Stimulated activated CD4-positive, alpha-beta T cell treated with anti-CD3 and anti-CD28 coated beads, Interleukin-4, amount 100 ng/mL, for 4 hours (primary cell): ENCODE measurements around the gene ABCC10.
"Not testable (repeated sequence)": the region's sequence is repeated elsewhere in the genome, so short reads cannot be mapped to it uniquely, and the experiment has no call there.

ENCODE experiments used
- DNase-seq, 2 experiments: peaks; one replicate each; pipeline ENCODE4 v3.0.0-alpha.2; 2020

The ABCC10 gene

DNA sequence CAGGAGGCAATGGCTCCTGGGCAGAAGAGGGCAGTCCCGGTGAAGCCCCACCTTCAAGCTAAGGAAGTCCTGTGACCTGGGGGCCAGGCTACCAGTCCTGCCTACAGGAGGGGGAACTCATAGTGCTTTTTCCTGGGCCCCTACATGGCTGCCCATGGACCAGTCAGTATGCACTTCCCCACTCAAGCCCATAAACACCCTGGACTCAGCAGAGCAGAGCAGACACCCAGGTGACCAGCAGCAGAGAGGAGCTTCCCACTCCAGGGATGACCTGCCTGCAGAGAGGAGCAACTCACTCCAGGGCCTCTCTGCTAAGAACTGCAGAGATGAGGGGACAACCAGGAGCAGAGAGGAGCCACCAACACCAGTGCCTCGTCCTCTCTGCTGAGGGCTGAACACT, 14.3 kb upstream of the ABCC10 start:
- no peak for DNase-seq

DNA sequence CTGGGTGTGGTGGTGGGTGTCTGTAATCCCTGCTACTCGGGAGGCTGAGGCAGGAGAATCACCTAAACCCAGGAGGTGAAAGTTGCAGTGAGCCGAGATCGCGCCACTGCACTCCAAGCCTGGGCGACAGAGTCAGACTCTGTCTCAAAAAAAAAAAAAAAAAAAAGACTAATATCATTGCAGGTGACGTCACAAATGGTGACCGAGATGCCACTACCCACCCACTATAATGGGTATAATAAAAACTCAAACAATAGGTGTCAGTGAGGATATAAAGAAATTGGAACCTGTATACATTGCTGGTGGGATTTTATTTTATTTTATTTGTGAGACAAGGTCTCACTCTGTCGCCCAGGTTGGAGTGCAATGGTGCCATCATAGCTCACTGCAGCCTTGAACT, 12.1 kb upstream of the ABCC10 start:
- DNase-seq: not testable (repeated sequence)

DNA sequence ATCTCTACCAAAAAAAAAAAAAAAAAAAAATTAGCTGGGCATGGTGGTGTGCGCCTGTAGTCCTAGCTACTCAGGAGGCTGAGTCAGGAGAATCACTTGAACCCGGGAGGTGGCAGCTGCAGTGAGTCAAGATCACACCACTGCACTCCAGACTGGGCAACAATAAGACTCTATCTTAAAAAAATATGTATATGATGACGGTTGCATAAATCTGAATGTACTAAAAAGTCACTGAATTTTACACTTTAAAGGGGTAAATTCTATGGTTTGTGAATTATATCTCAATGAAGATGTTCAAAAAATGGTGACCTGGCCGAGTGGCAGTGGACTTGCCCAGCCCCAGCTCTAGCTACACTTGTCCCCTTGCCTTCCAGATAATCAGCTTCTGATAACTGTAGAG, 10.4 kb upstream of the ABCC10 start:
- no peak for DNase-seq

DNA sequence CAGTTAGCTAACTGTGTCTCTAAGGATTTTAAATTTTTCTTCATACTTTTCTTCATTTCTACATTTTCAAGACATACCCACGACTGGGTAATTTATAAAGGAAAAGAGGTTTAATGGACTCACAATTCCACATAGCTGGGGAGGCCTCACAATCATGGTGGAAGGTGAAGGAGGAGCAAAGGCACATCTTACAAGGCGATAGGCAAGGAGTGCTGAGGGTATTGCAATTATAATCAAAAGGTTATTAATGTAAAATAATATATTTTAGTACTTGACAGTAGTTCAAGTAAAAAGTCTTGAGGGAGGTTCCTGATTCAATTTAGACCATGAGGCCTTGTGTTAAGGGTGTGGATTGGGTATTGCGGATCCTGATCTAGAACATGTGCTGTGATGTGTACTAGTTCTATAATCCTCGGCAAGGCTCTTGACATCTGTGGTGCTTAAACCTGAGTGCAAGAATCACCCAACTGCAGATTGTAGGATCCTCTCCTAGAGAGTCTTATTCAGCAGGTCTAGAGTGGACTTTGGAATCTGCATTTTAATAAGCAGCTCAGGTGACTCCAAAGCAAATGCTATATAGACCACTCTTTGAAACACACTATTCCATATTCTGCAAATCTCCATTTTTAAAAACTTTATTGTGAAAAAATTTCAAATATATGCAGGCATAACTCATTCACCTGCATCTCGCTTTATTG, 7.2 kb upstream of the ABCC10 start:
- no peak for DNase-seq

DNA sequence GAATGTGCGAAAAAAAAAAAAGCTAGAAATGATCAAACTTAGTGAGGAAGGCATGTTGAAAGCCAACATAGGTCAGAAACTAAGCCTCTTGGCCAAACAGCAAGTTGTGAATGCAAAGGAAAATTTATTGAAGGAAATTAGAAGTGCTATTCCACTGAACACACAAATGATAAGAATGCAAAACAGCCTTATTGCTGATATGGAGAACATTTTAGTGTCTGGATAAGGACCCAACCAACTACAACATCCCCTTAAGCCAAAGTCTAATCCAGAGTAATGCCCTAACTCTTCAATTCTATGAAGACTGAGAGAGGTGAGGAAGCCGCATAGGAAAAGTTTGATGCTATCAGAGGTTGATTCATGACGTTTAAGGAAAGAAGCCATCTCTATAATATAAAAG, 5.5 kb upstream of the ABCC10 start:
- DNase-seq: no peak

DNA sequence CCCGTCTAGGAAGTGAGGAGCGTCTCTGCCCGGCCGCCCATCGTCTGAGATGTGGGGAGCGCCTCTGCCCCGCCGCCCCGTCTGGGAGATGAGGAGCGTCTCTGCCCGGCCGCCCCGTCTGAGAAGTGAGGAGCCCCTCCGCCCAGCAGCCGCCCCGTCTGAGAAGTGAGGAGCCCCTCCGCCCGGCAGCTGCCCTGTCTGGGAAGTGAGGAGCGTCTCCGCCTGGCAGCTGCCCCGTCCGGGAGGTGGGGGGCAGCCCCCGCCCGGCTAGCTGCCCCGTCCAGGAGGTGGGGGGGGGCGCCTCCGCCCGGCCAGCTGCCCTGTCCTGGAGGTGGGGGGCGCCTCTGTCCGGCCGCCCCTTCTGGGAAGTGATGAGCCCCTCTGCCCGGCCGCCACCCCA, 2.3 kb upstream of the ABCC10 start:
- not testable (repeated sequence) for DNase-seq

DNA sequence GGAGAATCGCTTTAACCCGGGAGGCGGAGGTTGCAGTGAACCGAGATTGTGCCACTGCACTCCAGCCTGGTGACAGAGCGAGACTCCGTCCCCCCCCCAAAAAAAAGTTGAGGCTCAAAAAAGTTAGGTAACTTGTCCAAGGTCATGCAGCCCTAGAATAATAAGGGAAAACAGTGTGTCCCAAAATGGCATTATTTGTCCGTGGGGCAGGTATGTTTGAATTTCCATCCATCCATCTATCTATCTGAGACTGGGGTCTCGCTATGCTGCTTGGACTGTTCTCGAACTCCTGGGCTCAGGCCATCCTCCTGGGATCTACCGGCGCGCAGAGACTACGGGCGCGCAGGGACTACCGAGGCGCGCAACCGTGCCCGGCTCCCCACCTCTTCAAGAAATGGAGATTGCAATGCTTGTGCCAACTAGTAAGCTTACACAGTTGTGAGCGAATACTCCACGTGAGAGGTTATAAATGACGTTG, 374 bp upstream of the ABCC10 start:
- no peak for DNase-seq

DNA sequence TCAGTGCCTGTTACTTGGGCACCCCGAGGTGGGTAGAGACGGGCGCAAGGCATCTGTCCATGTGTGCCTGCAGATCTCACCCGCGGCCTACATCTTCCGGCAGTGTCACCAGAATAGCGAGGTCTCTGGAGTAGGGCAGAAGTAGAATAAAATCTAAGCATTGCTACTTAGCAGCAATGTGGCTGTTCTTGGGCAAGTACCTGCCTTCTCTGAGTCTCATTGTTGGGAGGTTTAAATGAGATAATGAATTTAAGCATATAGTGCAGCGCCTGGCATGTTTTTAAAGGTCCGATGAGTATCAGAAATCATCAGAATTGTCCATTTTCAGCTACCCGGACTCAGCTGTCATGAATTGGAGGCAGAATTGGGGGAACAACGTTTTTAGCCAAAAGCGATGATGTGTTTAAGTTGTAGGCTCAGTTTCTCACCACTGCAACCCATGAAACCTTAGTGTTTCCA, 800 bp downstream of the ABCC10 start:
- DNase-seq: no peak

DNA sequence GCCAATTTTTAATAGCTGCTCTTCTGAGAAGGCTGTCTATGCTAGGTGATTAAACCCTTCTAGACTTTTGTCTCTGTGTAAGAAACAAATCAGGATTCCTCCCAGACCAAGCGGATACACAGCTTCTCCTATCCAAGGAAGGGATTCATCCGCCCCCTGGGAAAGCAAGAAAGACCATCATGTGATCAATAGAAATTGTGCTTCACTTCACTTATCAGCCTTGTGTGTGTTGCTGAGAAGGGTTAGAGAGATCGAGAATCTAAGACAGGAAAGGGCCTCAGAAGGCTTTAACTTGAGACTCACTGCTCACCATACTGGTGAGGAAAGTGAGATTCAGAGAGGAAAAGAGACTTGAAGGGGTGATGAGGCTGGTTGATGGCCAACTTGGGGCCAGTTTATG, 1.5 kb downstream of the ABCC10 start:
- no peak for DNase-seq

DNA sequence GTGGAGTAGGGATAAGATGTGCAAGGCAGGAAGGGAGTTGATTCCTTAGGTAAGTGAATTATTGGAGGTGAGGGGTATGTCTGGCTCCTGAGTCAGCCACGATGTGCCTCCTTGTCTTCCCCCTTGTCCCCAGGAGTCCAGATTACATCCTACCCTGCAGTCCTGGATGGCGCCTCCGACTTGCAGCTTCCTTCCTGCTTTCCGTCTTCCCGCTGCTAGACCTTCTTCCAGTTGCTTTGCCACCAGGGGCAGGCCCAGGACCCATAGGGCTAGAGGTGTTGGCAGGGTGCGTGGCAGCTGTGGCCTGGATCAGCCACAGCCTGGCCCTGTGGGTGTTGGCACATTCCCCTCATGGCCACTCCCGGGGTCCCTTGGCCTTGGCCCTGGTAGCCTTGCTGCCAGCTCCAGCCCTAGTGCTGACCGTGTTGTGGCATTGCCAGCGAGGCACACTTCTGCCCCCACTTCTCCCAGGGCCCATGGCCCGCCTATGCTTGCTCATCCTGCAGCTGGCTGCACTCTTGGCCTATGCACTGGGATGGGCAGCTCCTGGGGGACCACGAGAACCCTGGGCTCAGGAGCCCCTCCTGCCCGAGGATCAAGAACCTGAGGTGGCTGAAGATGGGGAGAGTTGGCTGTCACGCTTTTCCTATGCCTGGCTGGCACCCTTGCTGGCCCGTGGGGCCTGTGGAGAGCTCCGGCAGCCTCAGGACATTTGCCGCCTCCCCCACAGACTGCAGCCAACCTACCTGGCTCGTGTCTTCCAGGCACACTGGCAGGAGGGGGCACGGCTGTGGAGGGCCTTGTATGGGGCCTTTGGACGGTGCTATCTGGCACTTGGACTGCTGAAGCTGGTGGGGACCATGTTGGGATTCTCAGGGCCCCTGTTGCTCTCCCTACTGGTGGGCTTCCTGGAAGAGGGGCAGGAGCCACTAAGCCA, 4.9 kb downstream of the ABCC10 start:
- no peak for DNase-seq

DNA sequence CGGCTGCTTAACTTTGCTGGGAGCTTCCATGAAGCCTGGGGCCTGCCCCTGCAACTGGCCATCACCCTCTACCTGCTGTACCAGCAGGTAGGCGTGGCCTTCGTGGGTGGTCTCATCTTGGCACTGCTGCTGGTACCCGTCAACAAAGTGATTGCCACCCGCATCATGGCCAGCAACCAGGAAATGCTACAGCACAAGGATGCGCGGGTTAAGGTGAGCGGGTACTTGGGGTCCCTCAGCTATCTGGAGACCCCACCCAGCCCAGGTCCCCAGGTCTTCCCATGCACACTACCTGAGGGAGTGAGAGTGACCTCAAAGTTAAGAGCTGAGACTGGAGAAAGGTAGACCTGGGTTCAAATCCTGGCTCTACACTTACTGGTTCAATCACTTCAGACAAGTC, 5.8 kb downstream of the ABCC10 start:
- DNase-seq: no peak

DNA sequence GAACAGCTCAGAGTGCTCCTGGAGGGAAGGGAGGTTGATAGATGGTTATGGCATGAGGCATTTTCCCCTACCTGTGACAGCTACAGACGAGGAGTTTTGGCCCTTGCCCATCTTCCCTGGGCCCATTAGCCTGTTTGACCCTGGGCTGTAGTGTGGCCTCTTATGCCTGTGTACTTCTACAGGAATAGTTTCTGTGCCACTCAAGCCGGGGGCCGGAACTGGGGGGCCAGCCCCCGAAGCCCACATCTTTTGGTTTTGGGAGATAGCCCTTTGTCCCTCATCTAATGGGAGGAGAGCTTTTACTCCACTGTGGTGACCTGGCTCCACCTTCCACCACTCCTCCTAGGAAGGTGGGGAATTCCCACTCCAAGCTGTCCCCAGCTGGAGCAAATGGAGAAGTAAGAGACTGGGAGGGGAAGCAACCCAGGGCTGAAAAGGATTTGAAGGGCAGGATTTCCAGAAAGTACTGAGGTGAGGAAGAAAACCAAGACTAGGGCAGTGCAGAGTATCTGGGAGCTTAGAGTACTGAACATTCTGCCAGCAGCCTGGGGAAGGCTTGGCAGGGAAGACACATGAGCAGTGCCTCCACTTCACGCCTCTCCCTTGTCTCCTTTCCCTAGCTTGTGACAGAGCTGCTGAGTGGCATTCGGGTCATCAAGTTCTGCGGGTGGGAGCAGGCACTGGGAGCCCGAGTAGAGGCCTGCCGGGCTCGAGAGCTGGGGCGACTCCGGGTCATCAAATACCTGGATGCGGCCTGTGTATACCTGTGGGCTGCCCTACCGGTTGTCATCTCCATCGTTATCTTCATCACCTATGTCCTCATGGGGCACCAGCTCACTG, 6.9 kb downstream of the ABCC10 start:
- DNase-seq: no peak

DNA sequence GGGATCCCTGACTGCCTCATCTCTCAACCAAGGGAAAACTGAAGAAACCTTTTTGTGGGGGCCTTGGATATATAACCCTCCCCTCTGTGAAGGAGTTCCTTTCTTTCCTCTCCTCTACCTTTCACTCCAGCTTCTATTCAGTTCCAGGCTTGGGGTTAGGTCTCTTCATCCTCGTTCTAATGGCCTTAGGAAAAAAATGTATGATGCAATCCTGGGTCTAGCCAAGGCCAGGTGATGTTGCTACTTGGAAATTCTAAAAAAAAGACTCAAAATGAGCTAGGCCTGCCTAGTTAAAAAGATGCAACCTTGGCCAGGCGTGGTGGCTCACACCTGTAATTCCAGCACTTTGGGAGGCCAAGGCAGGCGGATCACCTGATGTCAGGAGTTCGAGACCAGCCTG, 7.6 kb downstream of the ABCC10 start:
- DNase-seq: no peak

DNA sequence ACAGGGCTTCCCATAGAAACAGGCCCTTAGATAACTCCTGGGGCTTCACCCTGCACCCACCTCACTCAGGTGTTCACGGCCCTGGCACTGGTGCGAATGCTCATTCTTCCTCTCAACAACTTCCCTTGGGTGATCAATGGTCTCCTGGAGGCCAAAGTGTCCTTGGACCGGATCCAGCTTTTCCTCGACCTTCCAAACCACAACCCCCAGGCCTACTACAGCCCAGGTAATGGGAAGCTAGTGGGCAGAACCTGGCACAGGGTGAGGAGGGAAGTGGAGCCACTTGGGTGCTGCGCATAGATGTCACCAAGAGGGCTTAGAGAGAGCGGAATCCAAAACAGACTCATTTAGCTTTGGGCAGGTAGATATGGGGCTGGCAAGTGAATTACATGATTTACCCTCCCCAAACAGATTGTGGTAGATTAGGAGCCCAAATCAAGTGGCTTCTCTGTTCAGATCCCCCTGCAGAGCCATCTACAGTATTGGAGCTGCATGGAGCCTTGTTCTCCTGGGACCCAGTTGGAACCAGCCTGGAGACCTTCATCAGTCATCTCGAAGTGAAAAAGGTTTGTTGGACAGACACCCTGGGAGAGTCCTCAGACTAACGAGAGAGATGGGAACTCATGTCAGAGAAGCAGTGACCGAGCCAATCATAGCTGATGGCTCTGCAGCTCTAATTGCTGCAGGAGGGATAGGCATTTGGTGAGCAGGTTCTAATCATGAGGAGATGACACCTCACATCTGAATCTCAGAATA, 8.5 kb downstream of the ABCC10 start:
- DNase-seq: no peak

DNA sequence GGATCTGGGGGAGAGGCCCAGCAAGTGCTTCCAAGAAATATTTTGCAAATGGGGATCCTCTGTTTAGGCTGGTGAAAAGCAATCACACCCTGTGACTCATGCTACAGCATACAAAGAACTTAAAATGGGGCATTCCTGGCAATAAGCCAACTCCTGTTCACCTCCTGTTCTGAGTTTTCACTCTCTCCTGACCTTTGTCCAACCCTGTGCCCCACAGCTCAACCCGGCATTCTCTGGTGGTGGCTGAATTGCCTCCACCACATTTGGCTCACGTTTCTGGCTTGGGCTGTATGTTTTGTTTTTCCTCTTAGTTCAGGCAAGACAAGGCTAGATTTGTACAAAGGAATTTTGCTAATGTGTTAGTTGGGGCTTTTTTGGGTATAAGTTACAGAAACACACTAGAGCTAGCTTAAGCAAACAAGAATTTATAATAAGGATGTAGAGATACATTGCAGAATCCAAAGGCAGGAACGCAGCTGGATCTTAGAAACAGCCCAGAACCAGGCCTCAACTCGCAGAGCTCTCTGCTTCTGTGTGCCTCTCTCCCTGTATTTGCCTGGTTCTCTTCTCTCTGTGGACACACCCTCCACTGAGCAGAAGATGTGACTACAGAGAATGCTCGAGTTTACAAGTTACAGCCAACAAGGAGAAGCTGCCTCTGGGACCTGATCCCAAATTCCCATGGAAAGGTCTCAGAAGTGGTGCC, 9.4 kb downstream of the ABCC10 start:
- DNase-seq: no peak

DNA sequence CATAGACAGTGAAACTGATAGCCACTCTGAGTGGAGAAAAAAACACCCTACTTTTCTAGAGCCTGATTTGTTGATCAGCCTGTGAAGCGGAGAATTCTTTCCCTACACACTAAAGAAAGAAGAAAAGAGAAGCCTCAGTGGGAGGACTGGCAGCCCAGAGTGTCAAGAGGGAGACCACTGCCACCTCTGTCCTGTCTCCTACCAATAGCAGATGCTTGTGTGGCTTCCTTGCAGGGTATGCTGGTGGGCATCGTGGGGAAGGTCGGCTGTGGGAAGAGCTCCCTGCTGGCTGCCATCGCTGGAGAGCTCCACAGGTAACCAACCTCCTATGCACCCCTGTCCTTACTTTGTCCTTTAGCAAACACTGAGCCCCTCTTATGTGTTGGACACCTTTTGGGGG, 10.4 kb downstream of the ABCC10 start:
- no peak for DNase-seq

DNA sequence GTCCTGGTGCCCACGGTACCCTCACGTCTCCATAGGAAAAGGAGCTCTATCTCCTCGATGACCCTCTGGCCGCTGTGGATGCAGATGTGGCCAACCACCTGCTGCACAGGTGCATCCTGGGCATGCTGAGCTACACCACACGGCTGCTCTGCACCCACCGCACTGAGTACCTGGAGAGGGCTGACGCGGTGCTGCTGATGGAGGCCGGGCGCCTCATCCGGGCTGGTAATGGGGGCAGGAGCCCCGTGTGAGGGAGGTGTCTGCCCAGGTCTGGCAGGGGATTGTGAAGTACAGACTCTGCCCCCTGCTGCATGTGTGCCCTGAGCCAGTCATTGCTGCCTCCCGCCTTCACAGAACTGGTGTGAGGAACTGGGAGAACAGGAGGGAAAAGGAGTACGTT, 15.6 kb downstream of the ABCC10 start:
- no peak for DNase-seq

DNA sequence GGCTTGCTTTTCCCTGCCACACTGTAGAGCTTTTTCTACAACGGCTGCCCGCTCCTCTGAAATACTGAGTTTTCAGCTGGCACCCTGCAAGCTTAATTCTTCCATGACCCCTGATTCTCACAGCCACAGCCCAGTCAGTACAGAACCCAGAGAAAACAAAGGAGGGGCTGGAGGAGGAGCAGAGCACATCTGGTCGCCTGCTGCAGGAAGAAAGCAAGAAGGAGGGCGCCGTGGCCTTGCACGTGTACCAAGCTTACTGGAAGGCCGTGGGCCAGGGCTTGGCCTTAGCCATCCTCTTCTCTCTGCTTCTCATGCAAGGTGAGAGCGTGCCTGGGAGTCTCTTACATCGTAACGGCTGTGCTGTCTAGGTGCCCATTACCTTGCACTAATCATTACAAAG, 16.7 kb downstream of the ABCC10 start:
- DNase-seq: no peak

DNA sequence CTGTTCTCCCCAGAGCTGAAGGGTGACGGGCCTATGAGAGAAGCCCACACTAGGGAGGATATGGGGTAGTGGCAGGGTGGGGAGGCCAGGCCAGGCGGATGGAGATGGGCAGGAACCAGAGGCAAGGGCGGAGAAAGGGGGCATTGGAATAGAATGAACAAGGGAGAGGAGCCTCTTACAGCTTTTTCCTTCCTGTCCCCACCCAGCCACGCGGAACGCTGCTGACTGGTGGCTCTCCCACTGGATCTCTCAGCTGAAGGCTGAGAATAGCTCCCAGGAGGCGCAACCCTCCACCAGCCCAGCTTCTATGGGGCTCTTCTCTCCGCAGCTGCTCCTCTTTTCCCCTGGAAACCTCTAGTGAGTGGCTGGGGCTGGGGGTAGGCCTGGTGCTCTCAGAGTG, 17.2 kb downstream of the ABCC10 start:
- DNase-seq: no peak

DNA sequence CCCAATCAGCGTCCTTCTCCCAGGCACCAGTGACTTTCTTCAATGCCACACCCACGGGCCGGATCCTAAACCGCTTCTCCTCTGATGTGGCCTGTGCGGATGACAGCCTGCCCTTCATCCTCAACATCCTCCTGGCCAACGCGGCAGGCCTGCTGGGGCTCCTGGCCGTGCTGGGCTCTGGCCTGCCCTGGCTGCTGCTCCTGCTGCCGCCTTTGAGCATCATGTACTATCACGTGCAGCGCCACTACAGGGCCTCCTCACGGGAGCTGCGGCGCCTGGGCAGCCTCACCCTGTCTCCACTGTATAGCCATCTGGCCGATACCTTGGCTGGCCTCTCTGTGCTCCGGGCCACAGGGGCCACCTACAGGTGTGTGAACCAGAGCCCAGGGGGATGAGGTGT, 18.2 kb downstream of the ABCC10 start:
- no peak for DNase-seq

DNA sequence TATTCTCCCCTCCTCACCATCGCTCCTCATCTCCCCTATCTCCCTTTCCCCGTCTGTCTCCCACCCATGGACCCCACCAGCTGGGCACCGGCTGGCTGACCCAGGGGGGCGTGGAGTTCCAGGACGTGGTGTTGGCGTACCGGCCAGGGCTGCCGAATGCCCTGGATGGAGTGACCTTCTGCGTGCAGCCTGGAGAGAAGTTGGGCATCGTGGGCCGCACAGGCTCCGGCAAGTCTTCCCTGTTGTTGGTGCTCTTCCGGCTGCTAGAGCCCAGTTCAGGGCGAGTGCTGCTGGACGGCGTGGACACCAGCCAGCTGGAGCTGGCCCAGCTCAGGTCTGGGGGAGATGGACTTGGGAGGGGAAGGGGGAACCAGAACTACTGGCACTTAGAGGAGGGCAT, 20.3 kb downstream of the ABCC10 start:
- no peak for DNase-seq

DNA sequence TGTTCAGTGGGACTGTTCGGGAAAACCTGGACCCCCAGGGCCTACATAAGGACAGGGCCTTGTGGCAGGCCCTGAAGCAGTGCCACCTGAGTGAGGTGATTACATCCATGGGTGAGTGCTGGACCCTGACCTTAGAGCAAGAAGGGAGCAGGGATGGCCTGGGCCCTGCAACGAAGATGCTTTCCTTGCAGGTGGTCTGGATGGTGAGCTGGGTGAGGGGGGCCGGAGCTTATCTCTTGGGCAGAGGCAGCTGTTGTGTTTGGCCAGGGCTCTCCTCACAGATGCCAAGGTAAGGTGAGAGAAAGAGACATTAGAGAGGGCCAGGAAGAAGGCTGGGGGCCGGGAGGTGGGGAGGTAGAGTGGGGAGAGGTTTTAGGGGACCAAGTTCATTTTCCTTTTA, 21.6 kb downstream of the ABCC10 start:
- no peak for DNase-seq
